Endothelial cell of umbilical vein (primary cell): ENCODE data around the gene AKT2. TPM values are rescaled to one million over a fixed set of nuclear protein-coding genes. Genes with fewer than 3 reads are reported as not detected.

Source experiments
- BruUV-seq: library from RNA; stranded (reverse); fragments of 400-500 nt; replicated peaks from 2 replicates; lab custom pipeline; 2021; lab: Mats Ljungman, UMichigan
- CTCF ChIA-PET: fragments of 300-600, 350-600 bp; sonication (Branson Sonifier 250); formaldehyde crosslinking; loops from one replicate; lab custom pipeline; 2021; ENCODE audit warnings: antibody characterized with exemption, inconsistent platforms; lab: Charles Lee
- POLR2A ChIA-PET: fragments of 300-600, 350-600 bp; sonication (Branson Sonifier 250); formaldehyde crosslinking; loops from one replicate; lab custom pipeline; 2021; ENCODE audit warnings: antibody characterized with exemption, inconsistent platforms; lab: Charles Lee
- DNase-seq: peaks from one replicate; pipeline ENCODE4 v3.0.0-alpha.2; 2011; ENCODE audit warnings: low read depth, low spot score
- FAIRE-seq: peaks from 2 replicates; lab custom pipeline; 2011; peaks lifted over from hg19 to GRCh38; lab: Jason Lieb, UNC
- H2AFZ ChIP-seq: 2 replicates; pipeline ENCODE4 v1.6.0; 2012; ENCODE audit warnings: low read depth, low read length, control low read depth, inconsistent platforms
- H3K27ac ChIP-seq: 2 replicates; pipeline ENCODE4 v1.5.1; 2011; ENCODE audit warnings: low read depth, mild to moderate bottlenecking, control low read depth, low read length, moderate library complexity; ENCODE audit not compliant: insufficient read depth
- H3K27me3 ChIP-seq, 2 experiments: 2 replicates each; pipeline versions ENCODE4 v1.6.0 to v1.6.1; 2011; ENCODE audit warnings: low read length in 2 of 2, mixed read lengths in 1 of 2; ENCODE audit not compliant: control insufficient read depth in 2 of 2, insufficient read depth in 2 of 2
- H3K36me3 ChIP-seq, 2 experiments: 2 replicates in 1 of 2; 3 replicates in 1 of 2; pipeline ENCODE4 v1.5.1; 2011; ENCODE audit warnings: low read length in 2 of 2, mild to moderate bottlenecking in 1 of 2, moderate library complexity in 1 of 2; ENCODE audit not compliant: control insufficient read depth in 2 of 2, insufficient read depth in 2 of 2; ENCODE audit errors: extremely low read depth in 1 of 2
- H3K4me1 ChIP-seq: 3 replicates; pipeline ENCODE4 v1.5.1; 2011; ENCODE audit warnings: mild to moderate bottlenecking, low read length; ENCODE audit not compliant: control insufficient read depth, insufficient read depth; ENCODE audit errors: extremely low read depth
- H3K4me2 ChIP-seq: 2 replicates; pipeline ENCODE4 v1.6.1; 2011; ENCODE audit warnings: low read length, control low read depth, mixed read lengths; ENCODE audit not compliant: insufficient read depth
- H3K4me3 ChIP-seq, 3 experiments: fragments of 200-600 bp in 1 of 3; sonication (generic), shearing (Covaris generic) in 1 of 3; replicated peaks in 1 of 3; 2 replicates each; pipeline ENCODE4 v1.5.1; 2011 to 2016; ENCODE audit warnings: control low read depth in 3 of 3, low read length in 3 of 3, mild to moderate bottlenecking in 2 of 3, inconsistent platforms in 1 of 3, low read depth in 1 of 3, moderate library complexity in 1 of 3; ENCODE audit not compliant: insufficient read depth in 1 of 3
- H3K79me2 ChIP-seq: 2 replicates; pipeline ENCODE4 v1.6.0; 2012; ENCODE audit warnings: low read length, inconsistent platforms; ENCODE audit not compliant: control insufficient read depth, insufficient read depth
- H3K9ac ChIP-seq: replicated peaks from 2 replicates; pipeline ENCODE3; 2011; ENCODE audit warnings: low read length, control low read depth; ENCODE audit not compliant: insufficient read depth; ENCODE audit errors: extremely low read depth
- H3K9me1 ChIP-seq: replicated peaks from 3 replicates; pipeline ENCODE4 v1.6.0; 2011; ENCODE audit warnings: mild to moderate bottlenecking, low read length; ENCODE audit not compliant: control insufficient read depth, insufficient read depth; ENCODE audit errors: extremely low read depth
- H3K9me3 ChIP-seq: replicated peaks from 2 replicates; pipeline ENCODE4 v1.5.1; 2012; ENCODE audit warnings: low read length, inconsistent platforms; ENCODE audit not compliant: control insufficient read depth, insufficient read depth
- H4K20me1 ChIP-seq: replicated peaks from 2 replicates; pipeline ENCODE3; 2011; ENCODE audit warnings: mild to moderate bottlenecking, low read length; ENCODE audit not compliant: control insufficient read depth, insufficient read depth; ENCODE audit errors: extremely low read depth
- EZH2 ChIP-seq: IDR thresholded peaks from 2 replicates; pipeline ENCODE4 v1.6.1; 2012; ENCODE audit warnings: borderline replicate concordance, low read depth, mild to moderate bottlenecking, moderate library complexity, low read length, inconsistent platforms; ENCODE audit not compliant: severe bottlenecking
- GATA2 ChIP-seq: IDR thresholded peaks from 2 replicates; pipeline ENCODE4 v1.7.0; 2011; ENCODE audit warnings: low read depth, mild to moderate bottlenecking, moderate library complexity, mixed read lengths, low read length; ENCODE audit not compliant: insufficient read length, insufficient read depth
- JUN ChIP-seq: IDR thresholded peaks from 2 replicates; pipeline ENCODE4 v1.6.1; 2011; ENCODE audit warnings: borderline replicate concordance, low read depth; ENCODE audit not compliant: insufficient read length, insufficient read depth
- MYC ChIP-seq: IDR thresholded peaks from one replicate; pipeline ENCODE4 v1.6.1; 2011; ENCODE audit warnings: mild to moderate bottlenecking, low read depth, low read length
- POLR2AphosphoS5 ChIP-seq: IDR thresholded peaks from 2 replicates; pipeline ENCODE4 v1.6.1; 2012; ENCODE audit warnings: low read depth, mild to moderate bottlenecking, control low read depth, low read length, moderate library complexity; ENCODE audit not compliant: insufficient read depth
- dilution Hi-C: fragments of 300-500 bp; cut with MboI; formaldehyde crosslinking; loops from one replicate; pipeline ENCODE4 v1.15.0; 2019; ENCODE audit warnings: low sequenced_read_pairs; ENCODE audit not compliant: extremely low pct_ligation_motif_present
- intact Hi-C: fragments of 100-400 bp; cut with micrococcal nuclease; formaldehyde crosslinking; loops from one replicate; pipeline ENCODE4 v1.10.0; 2022
- polyA plus RNA-seq, 4 experiments: library from polyadenylated mRNA; depleted of rRNA in 3 of 4; stranded (reverse) in 3 of 4; unstranded in 1 of 4; fragments of >200 nt; gene quantifications; 2 replicates each; pipeline versions ENCODE4 v1.2.1 to v1.2.3, GENCODE V29; 2011 to 2012; ENCODE audit warnings: missing spikeins in 1 of 4
- total RNA-seq: library from RNA; stranded (reverse); gene quantifications from 2 replicates; pipeline ENCODE4 v1.2.3, GENCODE V29; 2021
- TF ChIP-seq, protein P1 (sequence below): IDR thresholded peaks from 2 replicates; pipeline ENCODE4 v1.6.1; 2011; ENCODE audit not compliant: insufficient read depth, insufficient read length

AKT2 gene
- total and polyA plus RNA-seq, 2 donors (not counting 3 experiments of a cell fraction or from before 2014, with no cell fraction given), result 65.2 to 69.8 TPM

DNA sequence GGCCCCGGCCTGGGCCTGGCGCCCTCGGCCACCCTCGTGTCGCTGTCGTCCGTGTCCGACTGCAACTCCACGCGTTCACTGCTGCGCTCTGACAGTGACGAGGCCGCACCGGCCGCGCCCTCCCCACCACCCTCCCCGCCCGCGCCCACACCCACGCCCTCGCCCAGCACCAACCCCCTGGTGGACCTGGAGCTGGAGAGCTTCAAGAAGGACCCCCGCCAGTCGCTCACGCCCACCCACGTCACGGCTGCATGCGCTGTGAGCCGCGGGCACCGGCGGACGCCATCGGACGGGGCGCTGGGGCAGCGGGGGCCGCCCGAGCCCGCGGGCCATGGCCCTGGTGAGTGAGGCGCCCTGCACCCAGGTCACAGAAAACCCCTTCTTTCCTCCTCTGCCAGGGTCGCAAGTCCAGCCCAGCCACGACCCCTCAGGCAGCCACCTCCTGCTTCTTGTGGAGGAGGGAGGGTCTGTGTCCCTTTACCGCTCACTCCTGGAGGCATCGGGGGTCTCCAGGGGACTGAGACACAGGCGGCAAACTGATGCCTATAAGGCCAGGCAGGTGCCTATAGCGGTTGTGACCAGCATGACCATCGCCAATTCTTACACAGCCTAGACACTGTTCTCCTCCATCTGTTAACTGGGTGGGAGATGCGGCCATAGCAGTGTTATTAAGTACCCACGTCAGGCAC is 71.1 kb downstream of the AKT2 start:
- Histone ChIP-seq H3K9ac (no peak overlapping the region), H4K20me1 (no peaks in the 10 kb centered on the region), H3K36me3 (no peaks in the 10 kb centered on the region), H3K27ac (no peak overlapping the region), H3K4me1 (no peaks in the 10 kb centered on the region), H3K27me3 (peaks cover 18% of the 10 kb centered on the region in 2 experiments), H2AFZ (no peak overlapping the region), H3K4me2 (no peak overlapping the region), H3K9me3 (no peaks in the 10 kb centered on the region), H3K79me2 (no peaks in the 10 kb centered on the region), H3K4me3 (no peak overlapping the region), H3K9me1 (no peaks in the 10 kb centered on the region)
- BruUV-seq, result no TSS peak
- intact Hi-C loops (no loop called here), dilution Hi-C loops (no loop called here)
- no peak for TF ChIP-seq GATA2
- TF ChIP-seq EZH2, result no peak
- TF ChIP-seq, protein P1, sequence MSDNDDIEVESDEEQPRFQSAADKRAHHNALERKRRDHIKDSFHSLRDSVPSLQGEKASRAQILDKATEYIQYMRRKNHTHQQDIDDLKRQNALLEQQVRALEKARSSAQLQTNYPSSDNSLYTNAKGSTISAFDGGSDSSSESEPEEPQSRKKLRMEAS, result no peak
- TF ChIP-seq POLR2AphosphoS5, result no peak
- no peak for TF ChIP-seq JUN
- TF ChIP-seq MYC, result no peak
- POLR2A ChIA-PET, result interaction anchor here (0.6 kb wide), 1 partner anchor 23 kb away, joined by 5 read pairs; no protein-coding TSS in a partner anchor
- CTCF ChIA-PET, result no interaction called here
- DNase-seq, result no peak
- FAIRE-seq, result no peak
